GM20000 (cell line): ENCODE data around the gene SIPA1L3.
A peak's percentile ranks its signal among the peaks of the same experiment; 100 is the strongest.

ENCODE experiments used
- DNase-seq: peaks from one replicate; pipeline ENCODE4 v3.0.0; 2012; ENCODE audit warnings: low spot score
- CTCF ChIP-seq: IDR thresholded peaks from 2 replicates; pipeline ENCODE4 v1.5.1; 2012; ENCODE audit warnings: mild to moderate bottlenecking, control low read depth; ENCODE audit errors: extremely low read depth, missing control alignments

The SIPA1L3 gene

GRCh38 chr19:38243279-38243673 is 336.3 kb downstream of the SIPA1L3 start:
- no peak for TF ChIP-seq CTCF
- no peak for DNase-seq

GRCh38 chr19:38245826-38246498 is 339.0 kb downstream of the SIPA1L3 start:
- no peak for DNase-seq

GRCh38 chr19:38247126-38247525 is 340.1 kb downstream of the SIPA1L3 start:
- no peak for DNase-seq
- no peak for TF ChIP-seq CTCF

More at GRCh38 chr19:38245826-38246498, 339.0 kb downstream of the SIPA1L3 start:
- no peak for TF ChIP-seq CTCF

- TF ChIP-seq CTCF = no peak
- peak; percentile 5 for DNase-seq
Measured at GRCh38 chr19:38247734-38248268, 340.8 kb downstream of the SIPA1L3 start.

- DNase-seq = no peak
- no peak for TF ChIP-seq CTCF
Measured at GRCh38 chr19:38248421-38248820, 341.4 kb downstream of the SIPA1L3 start.

GRCh38 chr19:38250428-38250820 is 343.4 kb downstream of the SIPA1L3 start:
- TF ChIP-seq CTCF = no peak
- no peak for DNase-seq

GRCh38 chr19:38250821-38251563 is 344.0 kb downstream of the SIPA1L3 start:
- no peak for DNase-seq
- TF ChIP-seq CTCF = no peak
